Measurements from ENCODE around the gene TGFB1I1.

GRCh38 chr16:31438414-31438813 is 33.5 kb upstream of the TGFB1I1 start:
- no peak for TF ChIP-seq JUN (IDR thresholded peaks at IDR 0.05; ENCODE audit: borderline replicate concordance, insufficient read depth, insufficient read length, low read depth)
- no peak for TF ChIP-seq CTCF (IDR thresholded peaks at IDR 0.05; ENCODE audit: extremely low read depth in 1 of 2, insufficient read depth in 1 of 2, low read depth in 1 of 2, low read length in 2 of 2)
- no peak for TF ChIP-seq GATA2 (IDR thresholded peaks at IDR 0.05; ENCODE audit: insufficient read depth, insufficient read length, low read depth, low read length)
